AG04450 (cell line): Measurements from ENCODE around the gene ATL1. TPM values are rescaled to one million over a fixed set of nuclear protein-coding genes. Genes with fewer than 3 reads are reported as not detected.
A peak's percentile ranks its signal among the peaks of the same experiment; 100 is the strongest.
"Not testable (repeated sequence)": the region's sequence is repeated elsewhere in the genome, so short reads cannot be mapped to it uniquely, and the experiment has no call there.

Experiments used
- CTCF ChIA-PET: fragments of 300-600, 350-600 bp; formaldehyde crosslinking; extraction: SDS; loops from one replicate; lab custom pipeline; 2022; ENCODE audit warnings: antibody characterized with exemption, inconsistent platforms; lab: Charles Lee
- POLR2A ChIA-PET: fragments of 350-600 bp; formaldehyde crosslinking; extraction: SDS; loops from one replicate; lab custom pipeline; 2021; ENCODE audit warnings: antibody characterized with exemption, inconsistent platforms; lab: Yijun Ruan, JAX
- DNase-seq: peaks from one replicate; pipeline ENCODE4 v3.0.0-alpha.2; 2011; ENCODE audit warnings: low read depth, low spot score
- H3K27ac ChIP-seq: one replicate; pipeline ENCODE4 v1.5.1; 2012; ENCODE audit warnings: low read depth, low read length, control low read depth
- H3K27me3 ChIP-seq: one replicate; pipeline ENCODE4 v1.6.0; 2012; ENCODE audit warnings: low read length; ENCODE audit not compliant: control insufficient read depth, insufficient read depth
- H3K4me3 ChIP-seq: 2 replicates; pipeline ENCODE4 v1.5.1; 2011; ENCODE audit warnings: mild to moderate bottlenecking, low read depth, low read length, control low read depth
- H3K9me3 ChIP-seq: 2 replicates; pipeline ENCODE4 v1.5.1; 2012; ENCODE audit warnings: low read length; ENCODE audit not compliant: control insufficient read depth, insufficient read depth
- CTCF ChIP-seq: IDR thresholded peaks from 2 replicates; pipeline ENCODE4 v1.5.1; 2011; ENCODE audit warnings: low read depth, low read length, control low read depth, inconsistent platforms
- polyA plus RNA-seq: library from polyadenylated mRNA; depleted of rRNA; stranded (reverse); fragments of >200 nt; gene quantifications from 2 replicates; pipeline ENCODE4 v1.2.3, GENCODE V29; 2011

Gene ATL1
- polyA plus RNA-seq, 1 experiment = 11.5 TPM

- Histone ChIP-seq H3K27ac (no peak overlapping the region), H3K4me3 (no peak overlapping the region), H3K27me3 (peaks cover 8% of the 10 kb centered on the region), H3K9me3 (no peaks in the 10 kb centered on the region)
- CTCF ChIA-PET = no interaction called here
- DNase-seq = no peak
- POLR2A ChIA-PET = no interaction called here
- TF ChIP-seq CTCF = no peak
Measured at GRCh38 chr14:50551877-50552276, 8.1 kb upstream of the ATL1 start.

GRCh38 chr14:50552796-50553195 is 7.1 kb upstream of the ATL1 start:
- H3K9me3 ChIP-seq, DNase-seq, H3K27me3 ChIP-seq, H3K4me3 ChIP-seq, POLR2A ChIA-PET, H3K27ac ChIP-seq: not testable (repeated sequence)
- CTCF ChIA-PET = interaction anchor here (1.9 kb wide), 1 partner anchor 10 kb away, joined by 5 read pairs; no protein-coding TSS in a partner anchor

- H3K27ac ChIP-seq = peak overlapping the region; percentile 65
- ChIA-PET POLR2A (interaction anchor here (1.2 kb wide), 1 partner anchor 107 kb away, joined by 3 read pairs; the partner anchor contains the start of gene SAV1), CTCF (interaction anchor here (2.7 to 2.9 kb wide), 2 partner anchors 217 to 299 kb away, joined by 6 to 11 read pairs; no protein-coding TSS in a partner anchor)
- peak overlapping the region; percentile 78 for H3K4me3 ChIP-seq
- no peaks in the 10 kb centered on the region for H3K27me3 ChIP-seq
- DNase-seq = peak; percentile 36
- TF ChIP-seq CTCF = no peak
- no peaks in the 10 kb centered on the region for H3K9me3 ChIP-seq
Measured at GRCh38 chr14:50560931-50561285, 963 bp downstream of the ATL1 start.

- Histone ChIP-seq H3K27ac (no peak overlapping the region), H3K9me3 (no peaks in the 10 kb centered on the region), H3K4me3 (no peak overlapping the region), H3K27me3 (no peaks in the 10 kb centered on the region)
- ChIA-PET POLR2A (interaction anchor here (0.6 kb wide), 1 partner anchor 32 kb away, joined by 3 read pairs; no protein-coding TSS in a partner anchor), CTCF (no interaction called here)
- DNase-seq = no peak
- TF ChIP-seq CTCF = no peak
Measured at GRCh38 chr14:50562841-50563240, 2.9 kb downstream of the ATL1 start.

GRCh38 chr14:50569714-50570274 is 9.8 kb downstream of the ATL1 start:
- no peak overlapping the region for H3K4me3 ChIP-seq
- H3K27ac ChIP-seq = no peak overlapping the region
- peaks cover 6% of the 10 kb centered on the region; the same call in 1 of the 2 replicates for H3K9me3 ChIP-seq
- H3K27me3 ChIP-seq = no peaks in the 10 kb centered on the region
- no peak for TF ChIP-seq CTCF
- ChIA-PET CTCF (interaction anchor here (0.5 to 1.1 kb wide), 4 partner anchors 174 to 625 kb away, joined by 3 read pairs; no protein-coding TSS in a partner anchor), POLR2A (interaction anchor here (0.6 kb wide), 1 partner anchor 17 kb away, joined by 4 read pairs; no protein-coding TSS in a partner anchor)
- DNase-seq = no peak
